Mucosa of rectum (tissue), 2 donors: ENCODE measurements around the gene GRIP2.
A peak's percentile ranks its signal among the peaks of the same experiment; 100 is the strongest.

Experiments used
- H3K27ac ChIP-seq, 2 donors: one replicate each; pipeline ENCODE4 v1.7.0; 2013; ENCODE audit warnings: inconsistent platforms in 2 of 2, low read depth in 2 of 2, low read length in 2 of 2
- H3K27me3 ChIP-seq, 2 donors: one replicate each; pipeline ENCODE4 v1.7.0; 2013; ENCODE audit warnings: low read length in 2 of 2; ENCODE audit not compliant: control insufficient read depth in 2 of 2, insufficient read depth in 2 of 2
- H3K36me3 ChIP-seq, 2 donors: one replicate each; pipeline ENCODE4 v1.7.0; 2013; ENCODE audit warnings: low read length in 2 of 2; ENCODE audit not compliant: control insufficient read depth in 2 of 2, insufficient read depth in 2 of 2
- H3K4me1 ChIP-seq, 2 donors: one replicate each; pipeline ENCODE4 v1.7.0; 2013; ENCODE audit warnings: low read length in 2 of 2, mild to moderate bottlenecking in 1 of 2; ENCODE audit not compliant: control insufficient read depth in 2 of 2, insufficient read depth in 2 of 2
- H3K4me3 ChIP-seq, 2 donors: one replicate each; pipeline ENCODE4 v1.7.0; 2013; ENCODE audit warnings: low read length in 2 of 2
- H3K9ac ChIP-seq, 2 donors: one replicate each; pipeline ENCODE4 v1.7.0; 2013; ENCODE audit warnings: low read length in 2 of 2, low read depth in 1 of 2, mild to moderate bottlenecking in 1 of 2
- H3K9me3 ChIP-seq, 2 donors: one replicate each; pipeline ENCODE4 v1.7.0; 2013; ENCODE audit warnings: low read length in 2 of 2; ENCODE audit not compliant: control insufficient read depth in 2 of 2
- donor health status: healthy.
- donor health status: Normal muscosa, but diverticular disease.

GRIP2 gene

DNA sequence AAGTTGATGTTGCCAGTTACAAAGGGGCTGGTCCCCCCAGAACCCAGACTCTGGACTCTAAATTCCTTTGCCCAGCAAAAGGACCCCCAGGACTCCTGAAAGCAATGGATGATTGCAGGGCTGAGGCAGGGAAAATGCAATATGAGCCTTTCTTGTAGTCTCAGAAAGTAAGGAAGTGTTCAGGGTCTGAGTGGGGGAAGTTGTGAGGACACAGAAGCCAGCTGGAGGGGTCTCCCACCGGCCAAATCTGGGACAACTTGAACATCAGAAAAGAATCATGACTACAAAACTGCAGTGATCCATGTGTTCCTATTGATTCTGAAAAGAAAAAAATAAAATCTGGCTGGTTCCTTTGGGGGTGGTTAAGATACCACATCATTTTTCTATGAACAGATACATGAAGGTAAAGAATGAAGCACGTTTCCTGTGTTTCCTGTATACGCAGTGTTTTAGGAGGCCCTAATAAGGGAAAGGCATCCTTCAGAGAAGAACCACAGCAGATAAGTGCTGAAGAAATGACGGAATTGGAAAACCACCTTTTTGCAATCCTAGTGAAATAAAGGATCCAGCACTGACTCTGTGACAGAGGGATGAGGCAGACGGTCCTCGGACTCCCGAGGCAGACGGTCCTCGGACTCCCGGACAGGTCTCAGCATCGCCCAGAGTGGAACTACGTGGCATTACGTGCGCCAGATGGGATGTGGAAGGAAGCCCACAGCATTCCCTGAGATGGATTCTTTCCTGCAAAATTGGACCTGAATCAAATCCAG, 22.2 kb upstream of the GRIP2 start:
- Histone ChIP-seq H3K27ac (no peak overlapping the region), H3K27me3 (peaks cover 0 to 9% of the 10 kb centered on the region in 2 donors), H3K4me1 (no peaks in the 10 kb centered on the region)

DNA sequence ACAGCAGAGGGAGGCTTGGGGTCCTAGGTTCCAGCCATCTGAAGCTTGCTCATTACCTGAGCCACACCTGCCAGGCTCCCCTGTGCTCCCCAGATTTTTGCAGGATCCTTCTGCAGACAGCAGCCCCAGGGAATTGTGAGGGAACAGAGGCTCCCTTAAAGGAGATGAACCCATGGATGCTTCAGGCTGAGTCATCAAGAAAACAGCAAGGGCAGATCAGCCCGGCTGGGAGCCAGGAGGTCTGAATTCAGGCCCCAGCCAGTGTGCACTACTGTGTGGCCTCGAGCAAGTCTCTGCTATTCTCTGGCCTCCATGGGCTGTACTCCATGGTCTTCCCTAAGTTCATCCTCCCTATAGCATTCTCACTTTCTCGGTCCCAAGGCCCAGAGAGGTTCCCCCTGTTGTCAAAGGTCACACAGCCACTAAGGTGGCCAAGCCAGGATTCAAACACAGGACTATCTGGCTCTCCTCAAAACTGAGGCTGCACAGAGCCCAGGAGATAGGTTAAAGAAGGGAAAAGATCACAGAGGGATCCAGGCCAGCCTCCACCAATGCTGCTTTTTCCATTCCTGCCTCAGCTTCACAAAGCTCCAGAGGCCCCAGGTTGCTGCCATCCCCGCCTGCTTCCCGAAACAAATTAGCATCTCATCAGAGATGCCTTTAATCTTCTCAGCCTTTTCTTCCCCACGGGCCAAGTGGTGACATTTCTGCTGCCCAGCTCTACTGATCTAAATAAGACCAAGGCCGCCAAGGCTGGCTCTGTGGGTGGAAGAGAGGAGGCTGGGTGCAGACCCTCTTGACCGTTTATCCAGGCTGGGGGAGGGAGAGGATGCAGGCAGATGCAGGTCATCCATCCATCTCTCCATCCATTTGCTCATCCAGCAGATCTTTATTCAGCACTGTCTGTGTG, 21.2 kb upstream of the GRIP2 start:
- Histone ChIP-seq H3K9me3 (no peaks in the 10 kb centered on the region), H3K27ac (no peak overlapping the region), H3K4me3 (no peak overlapping the region), H3K4me1 (no peaks in the 10 kb centered on the region), H3K27me3 (peaks cover 0 to 9% of the 10 kb centered on the region in 2 donors), H3K36me3 (no peaks in the 10 kb centered on the region), H3K9ac (no peak overlapping the region)

More for the DNA sequence above, 22.2 kb upstream of the GRIP2 start:
- no peak overlapping the region for H3K9ac ChIP-seq
- H3K4me3 ChIP-seq, result no peak overlapping the region
- H3K9me3 ChIP-seq, result no peaks in the 10 kb centered on the region
- H3K36me3 ChIP-seq, result no peaks in the 10 kb centered on the region

DNA sequence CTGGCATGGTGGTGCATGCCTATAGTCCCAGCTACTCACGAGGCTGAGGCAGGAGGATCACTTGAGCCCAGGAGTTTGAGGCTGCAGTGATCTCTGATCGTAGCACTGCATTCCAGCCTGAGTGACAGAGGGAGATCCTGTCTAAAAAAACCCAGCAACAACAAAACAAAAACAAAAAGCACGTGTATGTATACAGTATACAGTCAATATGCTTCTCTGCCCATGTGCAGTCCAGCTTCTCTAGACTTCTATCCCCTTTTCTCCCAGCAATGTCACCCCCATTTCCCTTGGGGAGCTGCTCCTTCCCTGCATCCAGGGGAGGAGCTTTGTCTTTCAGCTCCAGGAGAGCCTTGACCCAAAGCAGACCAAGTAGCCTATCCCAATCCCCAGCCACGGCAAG, 20.0 kb upstream of the GRIP2 start:
- Histone ChIP-seq H3K9me3 (no peaks in the 10 kb centered on the region), H3K9ac (no peak overlapping the region), H3K36me3 (no peaks in the 10 kb centered on the region), H3K27ac (no peak overlapping the region), H3K4me1 (no peaks in the 10 kb centered on the region), H3K27me3 (peaks cover 0 to 6% of the 10 kb centered on the region in 2 donors), H3K4me3 (no peak overlapping the region)

DNA sequence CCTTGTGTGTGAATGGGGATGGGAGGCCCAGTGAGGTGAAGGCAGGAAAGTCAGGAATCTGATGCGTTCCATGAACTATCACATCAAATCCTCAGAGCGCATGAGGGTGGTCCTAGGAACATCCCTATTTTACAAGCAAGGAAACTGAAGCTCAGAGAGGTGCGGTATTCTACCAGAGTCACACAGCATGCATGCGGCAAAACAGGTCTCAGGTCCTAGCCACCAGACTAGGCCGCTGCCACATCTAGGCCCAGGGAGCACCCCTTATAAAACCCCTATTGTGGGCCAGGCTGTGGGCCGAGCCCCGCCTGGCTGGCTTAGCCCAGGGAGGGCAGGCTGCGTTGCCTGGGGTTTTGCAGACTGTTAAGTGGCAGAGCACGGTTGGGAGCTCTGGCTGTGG, 17.9 kb upstream of the GRIP2 start:
- Histone ChIP-seq H3K27me3 (no peaks in the 10 kb centered on the region), H3K4me1 (no peaks in the 10 kb centered on the region), H3K36me3 (no peaks in the 10 kb centered on the region), H3K9ac (no peak overlapping the region), H3K27ac (no peak overlapping the region), H3K9me3 (no peaks in the 10 kb centered on the region), H3K4me3 (no peak overlapping the region)

DNA sequence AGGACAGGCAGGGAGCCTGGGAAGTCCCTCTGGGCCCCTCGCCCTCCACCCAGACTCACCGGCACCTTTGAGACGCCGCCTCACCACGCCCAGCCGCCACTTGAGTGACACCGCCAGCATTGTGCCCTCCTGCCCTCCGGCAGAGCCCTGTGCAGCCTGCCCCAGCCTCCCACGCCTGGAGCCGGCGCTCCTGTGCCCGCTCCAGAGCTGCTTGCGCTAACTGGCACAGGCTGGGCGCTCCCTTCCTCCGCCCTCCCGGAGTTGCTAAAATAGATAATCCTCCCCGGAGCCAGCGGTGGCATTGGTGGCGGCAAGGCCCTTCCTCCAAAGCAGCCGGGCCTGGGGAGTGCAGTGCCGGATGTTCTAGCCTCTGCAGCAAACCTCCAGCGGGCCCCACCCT, 15.7 kb upstream of the GRIP2 start:
- no peaks in the 10 kb centered on the region for H3K27me3 ChIP-seq
- H3K9me3 ChIP-seq, result no peaks in the 10 kb centered on the region
- no peaks in the 10 kb centered on the region for H3K4me1 ChIP-seq
- H3K9ac ChIP-seq, result no peak overlapping the region
- H3K36me3 ChIP-seq, result no peaks in the 10 kb centered on the region
- H3K27ac ChIP-seq, result no peak overlapping the region
- H3K4me3 ChIP-seq, result peak overlapping the region in 1 of 2 donors; percentile 38

DNA sequence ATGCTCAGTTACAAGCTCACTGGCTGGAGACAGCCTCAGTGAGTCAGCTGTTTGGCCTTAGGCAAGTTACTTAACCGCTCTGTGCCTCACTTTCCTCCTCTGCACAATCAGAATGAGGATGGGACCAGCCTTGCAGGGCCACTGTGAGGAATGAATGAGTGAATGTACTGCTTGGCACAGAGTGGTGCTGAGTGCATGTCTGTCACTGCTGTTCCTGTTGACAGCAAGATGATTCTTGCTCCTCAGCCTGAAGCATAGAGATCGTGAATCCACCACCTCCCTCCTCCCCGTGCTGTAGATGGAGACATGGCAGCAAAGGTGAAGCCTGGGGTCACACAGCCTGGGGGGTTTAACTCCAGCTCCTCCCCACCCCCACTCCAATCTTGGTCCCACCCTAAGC, 14.6 kb upstream of the GRIP2 start:
- no peaks in the 10 kb centered on the region for H3K27me3 ChIP-seq
- no peaks in the 10 kb centered on the region for H3K9me3 ChIP-seq
- H3K36me3 ChIP-seq, result no peaks in the 10 kb centered on the region
- no peak overlapping the region for H3K9ac ChIP-seq
- no peaks in the 10 kb centered on the region for H3K4me1 ChIP-seq
- H3K4me3 ChIP-seq, result no peak overlapping the region
- H3K27ac ChIP-seq, result no peak overlapping the region

DNA sequence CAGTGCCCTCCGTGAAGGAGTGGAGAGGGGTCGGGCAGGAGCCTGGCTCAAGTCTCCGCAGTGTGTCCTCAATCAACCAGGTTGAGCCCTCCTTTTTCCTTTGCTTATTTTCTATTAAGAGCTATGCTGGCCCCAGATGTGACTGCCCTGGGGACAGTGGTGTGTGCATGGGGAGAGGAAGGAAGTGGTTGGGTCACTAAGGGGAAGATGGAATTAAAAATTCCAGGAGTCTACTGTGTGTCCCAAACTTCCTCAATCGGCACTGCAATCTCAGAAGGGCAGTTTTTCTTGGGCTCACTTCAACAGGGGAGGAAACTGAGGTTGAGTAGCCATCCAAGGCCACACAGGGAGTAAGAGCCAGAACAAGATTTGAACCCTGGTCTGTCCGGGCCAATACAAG, 13.7 kb upstream of the GRIP2 start:
- no peak overlapping the region for H3K27ac ChIP-seq
- no peaks in the 10 kb centered on the region for H3K4me1 ChIP-seq
- no peaks in the 10 kb centered on the region for H3K36me3 ChIP-seq
- no peak overlapping the region for H3K9ac ChIP-seq
- H3K27me3 ChIP-seq, result no peaks in the 10 kb centered on the region
- no peaks in the 10 kb centered on the region for H3K9me3 ChIP-seq
- no peak overlapping the region for H3K4me3 ChIP-seq

DNA sequence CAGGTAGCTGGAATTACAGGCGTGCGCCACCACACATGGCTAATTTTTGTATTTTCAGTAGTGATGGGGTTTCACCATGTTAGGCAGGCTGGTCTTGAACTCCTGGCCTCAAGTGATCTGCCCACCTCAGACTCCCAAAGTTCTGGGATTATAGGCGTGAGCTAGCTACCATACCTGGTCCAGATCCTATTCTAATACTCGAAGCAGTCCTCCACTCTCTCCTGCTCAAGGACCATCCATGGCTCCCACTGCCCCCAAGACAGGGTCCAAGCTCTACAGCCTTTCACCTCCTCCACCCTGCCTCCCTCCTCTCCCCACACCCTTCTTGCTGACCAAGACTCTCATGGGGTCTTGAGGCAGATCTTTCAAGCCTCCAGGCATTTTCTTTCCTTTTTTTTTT, 12.6 kb upstream of the GRIP2 start:
- Histone ChIP-seq H3K27me3 (no peaks in the 10 kb centered on the region), H3K9ac (no peak overlapping the region), H3K27ac (no peak overlapping the region), H3K4me3 (no peak overlapping the region), H3K4me1 (peaks cover 3 to 4% of the 10 kb centered on the region in 2 donors), H3K9me3 (no peaks in the 10 kb centered on the region), H3K36me3 (no peaks in the 10 kb centered on the region)

DNA sequence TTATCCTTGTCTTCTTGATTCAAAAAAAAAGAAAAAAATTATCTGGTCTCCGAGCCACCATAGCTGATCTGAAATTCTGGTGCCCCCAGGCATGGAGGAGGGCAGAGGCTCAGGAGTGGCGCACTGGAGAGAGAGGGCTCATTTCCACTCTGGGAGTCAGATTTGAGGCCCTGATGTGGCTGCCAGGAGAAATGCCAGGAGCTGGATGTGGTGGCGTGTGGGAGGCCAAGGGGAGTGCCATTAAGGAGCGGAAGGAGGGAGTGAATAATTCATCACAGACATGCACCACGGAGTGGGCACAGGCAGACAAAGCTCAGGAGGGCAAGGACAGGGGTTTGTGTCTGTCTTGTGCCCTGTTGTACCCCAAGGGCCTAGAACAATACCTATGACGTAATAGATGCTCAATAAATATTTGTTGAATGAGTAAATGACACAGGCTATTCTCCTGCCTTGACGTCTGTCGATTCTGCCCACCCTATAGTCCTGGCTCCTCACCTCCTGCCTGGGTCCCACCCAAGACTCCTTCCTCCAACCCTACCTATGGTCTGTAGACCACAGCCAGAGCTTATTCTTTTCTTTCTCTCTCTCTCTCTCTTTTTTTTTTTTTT, 12.0 kb upstream of the GRIP2 start:
- H3K4me1 ChIP-seq, result peaks cover 3 to 4% of the 10 kb centered on the region in 2 donors
- H3K36me3 ChIP-seq, result no peaks in the 10 kb centered on the region
- H3K9me3 ChIP-seq, result no peaks in the 10 kb centered on the region
- no peak overlapping the region for H3K27ac ChIP-seq
- no peaks in the 10 kb centered on the region for H3K27me3 ChIP-seq
- no peak overlapping the region for H3K4me3 ChIP-seq
- no peak overlapping the region for H3K9ac ChIP-seq
